Measurements from ENCODE around the gene NUP42. TPM values are rescaled to one million over a fixed set of nuclear protein-coding genes. Genes with fewer than 3 reads are reported as not detected.
A peak's percentile ranks its signal among the peaks of the same experiment; 100 is the strongest.
"Not testable (repeated sequence)": the region's sequence is repeated elsewhere in the genome, so short reads cannot be mapped to it uniquely, and the experiment has no call there.

NUP42 gene
- total RNA-seq, 6 experiments from 2014 or later: 13.5 to 19.9 (median 19.1) TPM

- Mint-ChIP-seq H3K4me3 (no peak overlapping the region), H3K27ac (no peak overlapping the region), H3K4me1 (ENCODE audit: low read depth) (peaks cover 38% of the 10 kb centered on the region), H3K36me3 (ENCODE audit: low read depth) (peaks cover 16% of the 10 kb centered on the region), H3K27me3 (ENCODE audit: insufficient read depth) (peaks cover 5% of the 10 kb centered on the region; the same call in 1 of the 2 replicates), H3K9me3 (no peaks in the 10 kb centered on the region; the same call in 1 of the 2 replicates)
- TF ChIP-seq CTCF (IDR thresholded peaks at IDR 0.05): no peak
- DNase-seq: no peak
These were observed 4.1 kb downstream of the NUP42 start for GRCh38 chr7:23185980-23186379.

GRCh38 chr7:23191022-23191421, 9.2 kb downstream of the NUP42 start:
- peaks cover 5% of the 10 kb centered on the region for H3K4me1 Mint-ChIP-seq (ENCODE audit: low read depth)
- no peaks in the 10 kb centered on the region for H3K27me3 Mint-ChIP-seq (ENCODE audit: insufficient read depth)
- H3K4me3 Mint-ChIP-seq: no peak overlapping the region
- peaks cover 20% of the 10 kb centered on the region for H3K36me3 Mint-ChIP-seq (ENCODE audit: low read depth)
- no peaks in the 10 kb centered on the region for H3K9me3 Mint-ChIP-seq
- no peak for TF ChIP-seq CTCF (IDR thresholded peaks at IDR 0.05)
- no peak overlapping the region for H3K27ac Mint-ChIP-seq
- DNase-seq: no peak

GRCh38 chr7:23193650-23194227, 11.9 kb downstream of the NUP42 start:
- H3K4me1 Mint-ChIP-seq (ENCODE audit: low read depth); H3K27me3 Mint-ChIP-seq (ENCODE audit: insufficient read depth); H3K27ac Mint-ChIP-seq; H3K4me3 Mint-ChIP-seq; H3K9me3 Mint-ChIP-seq; DNase-seq: not testable (repeated sequence)
- H3K36me3 Mint-ChIP-seq (ENCODE audit: low read depth): peaks cover 27% of the 10 kb centered on the region

GRCh38 chr7:23196306-23196705, 14.5 kb downstream of the NUP42 start:
- Mint-ChIP-seq H3K27ac (peak overlapping the region; percentile 55; the same call in 1 of the 2 replicates), H3K4me3 (no peak overlapping the region), H3K36me3 (ENCODE audit: low read depth) (peaks cover 24% of the 10 kb centered on the region), H3K27me3 (ENCODE audit: insufficient read depth) (no peaks in the 10 kb centered on the region), H3K4me1 (ENCODE audit: low read depth) (no peaks in the 10 kb centered on the region), H3K9me3 (no peaks in the 10 kb centered on the region)
- no peak for DNase-seq
- TF ChIP-seq CTCF (IDR thresholded peaks at IDR 0.05): no peak

- not testable (repeated sequence) for H3K4me3 Mint-ChIP-seq; H3K9me3 Mint-ChIP-seq; H3K4me1 Mint-ChIP-seq (ENCODE audit: low read depth); H3K27me3 Mint-ChIP-seq (ENCODE audit: insufficient read depth); H3K27ac Mint-ChIP-seq; DNase-seq
- H3K36me3 Mint-ChIP-seq (ENCODE audit: low read depth): peaks cover 18% of the 10 kb centered on the region
These were observed 15.9 kb downstream of the NUP42 start for GRCh38 chr7:23197745-23198144.

GRCh38 chr7:23200331-23200730, 18.5 kb downstream of the NUP42 start:
- Mint-ChIP-seq H3K36me3 (ENCODE audit: low read depth) (peaks cover 15% of the 10 kb centered on the region), H3K4me3 (no peak overlapping the region), H3K27me3 (ENCODE audit: insufficient read depth) (no peaks in the 10 kb centered on the region), H3K4me1 (ENCODE audit: low read depth) (no peaks in the 10 kb centered on the region), H3K27ac (no peak overlapping the region), H3K9me3 (no peaks in the 10 kb centered on the region)
- DNase-seq: no peak
- TF ChIP-seq CTCF (IDR thresholded peaks at IDR 0.05): no peak

GRCh38 chr7:23204241-23204640, 22.4 kb downstream of the NUP42 start:
- DNase-seq: no peak
- Mint-ChIP-seq H3K4me3 (no peak overlapping the region), H3K4me1 (ENCODE audit: low read depth) (peaks cover 11% of the 10 kb centered on the region), H3K27me3 (ENCODE audit: insufficient read depth) (no peaks in the 10 kb centered on the region), H3K36me3 (ENCODE audit: low read depth) (peaks cover 9% of the 10 kb centered on the region), H3K27ac (no peak overlapping the region), H3K9me3 (no peaks in the 10 kb centered on the region)
- TF ChIP-seq CTCF (IDR thresholded peaks at IDR 0.05): no peak
